Measurements from ENCODE around the gene TMEM94.
"Not testable (repeated sequence)": the region's sequence is repeated elsewhere in the genome, so short reads cannot be mapped to it uniquely, and the experiment has no call there.

Gene TMEM94

DNA sequence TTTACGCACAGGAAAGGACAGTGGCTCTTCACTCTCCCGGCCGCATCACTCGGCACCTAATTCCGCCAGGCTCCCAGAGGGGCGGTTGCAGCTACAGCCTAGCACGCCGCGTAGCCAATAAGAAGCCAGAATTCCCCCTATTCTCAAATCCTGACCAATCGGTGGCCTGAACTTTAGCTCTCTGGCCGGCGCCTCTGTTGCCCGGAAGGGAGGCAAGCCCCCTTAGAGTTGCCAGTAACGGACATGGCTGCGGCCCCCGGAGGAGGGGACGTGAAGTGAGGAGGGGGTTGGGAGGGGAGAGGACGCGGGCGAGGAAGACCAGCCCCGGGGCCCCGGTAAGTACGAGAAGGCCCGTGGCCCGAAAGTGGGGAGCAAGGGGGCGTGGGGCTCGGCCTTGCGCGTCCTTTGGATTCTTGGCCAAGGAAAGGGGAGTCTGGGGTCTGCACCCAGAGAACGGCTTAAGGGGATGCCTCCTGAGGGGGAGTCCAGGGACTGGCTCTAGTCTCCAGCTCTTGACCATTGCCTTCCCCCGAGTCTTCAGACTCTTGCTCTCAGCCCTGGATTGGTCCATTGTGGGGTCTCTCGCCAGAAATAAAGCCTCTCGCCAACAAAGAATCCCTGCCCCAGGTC lies at the start of gene TMEM94:
Gene TMEM94, plus strand, starts transcription at position 219 of the 630 bp plus-strand sequence. CDS start 15,271 bp downstream, outside the sequence.
- DNase-seq = peak; percentile 100

DNA sequence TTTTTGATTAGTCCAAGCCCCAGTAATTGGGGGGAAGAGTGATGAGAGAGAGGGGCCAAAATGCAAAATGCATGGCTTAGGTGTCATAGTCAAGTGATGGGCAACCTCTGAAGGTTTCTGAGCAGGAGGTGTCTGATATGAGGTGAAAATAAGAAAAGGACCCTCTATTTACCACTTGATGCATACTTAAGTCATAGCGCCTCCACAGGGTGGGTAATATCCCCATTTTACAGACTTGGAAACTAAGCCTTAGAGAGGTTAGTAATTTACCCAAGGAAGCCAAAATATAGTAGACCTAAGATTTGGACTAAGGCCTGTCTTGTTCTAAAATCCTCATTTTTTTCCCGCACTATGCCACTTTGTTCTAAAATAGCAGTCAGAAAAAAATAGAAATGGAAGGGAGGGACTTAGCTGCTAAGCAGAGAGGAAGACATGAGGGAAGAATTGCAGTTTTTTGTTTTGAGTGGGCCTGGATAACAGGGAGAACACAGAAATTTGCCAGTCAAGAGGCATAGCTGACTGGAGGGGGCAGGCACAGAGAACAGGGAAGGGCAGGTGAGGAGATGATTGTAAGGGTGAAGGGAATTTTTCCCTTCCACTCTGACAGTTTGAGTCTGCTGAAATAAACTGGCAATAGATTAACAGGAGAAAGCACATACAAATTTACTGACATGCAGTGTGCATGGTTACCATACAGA lies 48.6 kb upstream of the TMEM94 start:
- DNase-seq = no peak

DNA sequence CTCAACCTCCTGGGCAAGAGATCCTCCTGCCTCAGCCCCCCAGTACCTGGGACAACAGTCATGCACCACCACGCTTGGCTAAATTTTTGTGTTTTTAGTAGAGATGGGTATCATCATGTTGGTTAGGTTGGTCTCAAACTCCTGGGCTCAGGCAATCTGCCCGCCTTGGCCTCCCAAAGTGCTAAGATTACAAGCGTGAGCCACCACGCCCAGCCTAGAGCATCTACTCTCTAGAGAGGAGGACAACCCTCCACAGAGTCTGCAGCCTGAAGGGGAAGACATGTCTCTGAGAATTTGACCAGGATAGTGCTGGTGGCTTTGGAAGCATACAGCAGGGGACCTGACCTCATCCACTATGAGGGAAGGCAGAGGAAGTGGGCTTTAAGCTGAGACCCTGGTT lies 46.3 kb upstream of the TMEM94 start:
- DNase-seq = no peak

DNA sequence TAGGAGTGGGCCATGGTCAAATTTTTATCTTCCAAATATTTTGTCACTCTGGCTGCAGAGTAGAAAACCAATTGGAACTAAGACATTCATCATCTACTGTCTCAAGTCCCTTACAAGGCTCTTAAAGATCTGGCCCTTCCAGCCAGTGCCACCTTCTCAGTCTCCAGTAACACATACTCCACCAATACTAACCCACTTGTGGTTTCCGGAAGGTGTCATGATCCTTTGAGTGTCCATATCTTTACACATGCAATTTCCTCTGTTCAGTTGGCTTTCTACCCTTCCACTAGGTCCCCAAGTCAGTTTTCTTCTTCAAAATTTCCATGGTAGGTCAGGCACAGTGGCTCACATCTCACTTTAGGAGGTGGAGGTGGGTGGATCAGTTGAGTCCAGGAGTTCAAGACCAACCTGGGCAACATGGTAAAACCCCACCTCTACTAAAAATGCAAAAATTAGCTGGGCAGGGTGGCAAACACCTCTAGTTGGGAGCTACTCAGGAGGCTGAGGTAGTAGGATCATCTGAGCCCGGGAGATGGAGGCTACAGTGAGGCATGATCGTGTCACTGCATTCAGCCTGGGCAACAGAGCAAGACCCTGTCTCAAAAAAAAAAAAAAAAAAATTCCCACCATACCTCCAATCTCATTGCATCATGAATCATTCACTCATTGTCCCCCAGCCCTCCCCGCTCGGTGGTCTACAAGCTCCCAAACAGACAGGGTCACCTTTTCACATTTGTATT lies 44.9 kb upstream of the TMEM94 start:
- DNase-seq = no peak

DNA sequence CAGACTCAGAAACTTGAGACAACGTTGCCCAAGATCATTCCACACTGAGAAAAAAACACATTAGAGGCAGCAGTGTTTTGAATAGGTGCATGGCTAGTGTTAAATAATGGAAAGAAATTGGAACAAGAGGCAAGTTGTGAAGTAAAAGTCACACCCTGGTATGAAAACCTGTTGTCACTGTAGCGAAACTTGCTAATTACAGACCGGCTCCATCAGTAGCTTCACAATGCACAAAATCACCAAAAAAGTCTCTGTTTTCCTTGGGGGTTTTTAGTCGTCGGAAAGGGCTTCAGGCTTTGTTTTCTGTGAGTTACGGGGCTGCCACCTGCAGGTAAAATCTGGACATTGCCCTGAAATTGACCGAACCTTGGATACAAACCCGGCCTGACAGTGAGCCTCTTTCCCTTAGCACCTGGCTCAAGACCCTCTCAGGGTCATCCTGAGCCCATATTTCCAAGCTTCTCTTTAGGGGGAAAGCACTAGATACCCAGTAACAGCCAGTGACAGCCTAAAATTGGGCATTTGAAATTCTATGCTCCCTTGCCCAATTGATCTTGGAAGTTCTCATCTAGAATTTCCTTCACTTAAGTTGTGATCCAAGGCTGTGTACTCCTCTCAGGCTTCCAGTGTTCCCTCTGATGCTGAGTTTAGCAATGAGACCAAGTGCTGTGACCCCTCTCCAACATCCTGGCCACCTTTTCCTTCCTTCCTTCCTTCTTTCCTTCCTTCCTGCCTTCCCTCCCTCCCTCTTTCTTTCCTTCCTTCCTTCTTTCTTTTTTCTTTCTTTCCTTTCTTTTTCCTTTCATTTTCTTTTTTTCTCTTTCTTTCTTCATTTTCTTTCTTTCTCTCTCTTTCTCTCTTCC lies 43.7 kb upstream of the TMEM94 start:
- peak; percentile 78 for DNase-seq

GRCh38 chr17:75414488-75414887 lies 41.9 kb upstream of the TMEM94 start:
- DNase-seq = no peak

- no peak for DNase-seq
Observed at GRCh38 chr17:75416006-75416405, 40.4 kb upstream of the TMEM94 start.

- DNase-seq = no peak
Observed at GRCh38 chr17:75417054-75417580, 39.3 kb upstream of the TMEM94 start.

- DNase-seq = no peak
Observed at GRCh38 chr17:75418531-75418930, 37.9 kb upstream of the TMEM94 start.

GRCh38 chr17:75428543-75429469 lies 27.6 kb upstream of the TMEM94 start:
- DNase-seq = no peak

GRCh38 chr17:75430159-75430974 lies 26.1 kb upstream of the TMEM94 start:
- DNase-seq = no peak

DNA sequence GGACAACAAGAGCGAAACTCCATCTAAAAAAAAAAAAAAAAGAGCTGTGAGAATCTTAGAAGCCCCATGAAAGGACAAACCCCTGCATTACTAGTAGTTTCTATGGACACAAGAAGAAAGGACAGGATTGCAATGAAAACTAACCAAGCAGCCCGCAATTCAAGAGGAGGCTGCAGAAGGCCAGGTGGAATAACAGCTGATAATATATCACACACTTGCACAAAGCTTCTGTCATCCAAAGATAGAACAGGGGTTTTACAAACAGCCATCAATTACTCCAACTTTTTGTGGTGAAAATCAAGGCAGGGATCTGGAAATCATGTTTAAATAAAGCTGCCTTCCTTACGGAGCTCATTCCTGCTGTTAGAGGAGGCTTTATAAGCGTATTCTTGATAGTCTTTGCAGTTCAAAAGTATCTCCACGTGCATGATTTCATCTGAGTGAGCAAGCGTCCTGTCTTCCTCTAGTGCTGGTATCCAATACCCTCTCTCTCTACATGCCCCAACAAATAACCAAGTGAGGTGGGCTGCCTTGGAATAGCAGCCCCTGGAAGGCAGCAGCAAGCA lies 23.1 kb upstream of the TMEM94 start:
- no peak for DNase-seq

DNA sequence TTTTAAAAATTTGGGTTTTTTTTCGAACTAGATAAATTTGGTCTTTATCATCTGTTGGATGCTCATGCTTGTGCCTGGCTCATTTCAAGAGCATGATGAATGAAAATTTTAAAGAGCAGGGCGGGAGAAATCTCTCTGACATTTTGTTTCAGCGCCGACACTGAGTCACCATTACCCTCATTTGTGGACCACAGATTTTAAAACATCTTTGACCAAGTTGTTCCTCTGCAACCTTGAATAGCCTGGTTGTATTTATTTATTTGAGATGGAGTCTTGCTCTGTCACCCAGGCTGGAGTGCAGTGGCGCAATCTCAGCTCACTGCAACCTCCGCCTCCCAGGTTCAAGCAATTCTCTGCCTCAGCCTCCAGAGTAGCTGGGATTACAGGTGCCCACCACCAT lies 22.0 kb upstream of the TMEM94 start:
- not testable (repeated sequence) for DNase-seq

- not testable (repeated sequence) for DNase-seq
Observed at GRCh38 chr17:75437404-75437803, 19.0 kb upstream of the TMEM94 start.

DNA sequence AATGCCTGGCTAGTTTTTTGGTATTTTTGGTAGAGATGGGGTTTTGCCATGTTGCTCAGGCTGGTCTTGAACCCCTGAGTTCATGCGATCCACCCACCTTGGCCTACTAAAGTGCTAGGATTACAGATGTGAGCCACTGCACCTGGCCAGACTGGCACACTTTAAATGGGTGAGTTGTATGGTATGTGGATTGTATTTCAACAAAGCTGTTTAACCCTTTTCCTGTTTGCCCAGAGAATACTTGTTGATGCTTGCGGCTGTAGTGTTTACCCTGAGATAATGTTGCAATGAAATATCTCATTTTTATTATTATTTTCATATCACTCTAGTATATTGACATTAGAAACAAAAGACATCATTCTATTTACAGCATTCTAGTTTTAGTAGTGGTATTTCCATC lies 17.1 kb upstream of the TMEM94 start:
- no peak for DNase-seq

- DNase-seq = no peak
Observed at GRCh38 chr17:75440738-75441448, 15.5 kb upstream of the TMEM94 start.

DNA sequence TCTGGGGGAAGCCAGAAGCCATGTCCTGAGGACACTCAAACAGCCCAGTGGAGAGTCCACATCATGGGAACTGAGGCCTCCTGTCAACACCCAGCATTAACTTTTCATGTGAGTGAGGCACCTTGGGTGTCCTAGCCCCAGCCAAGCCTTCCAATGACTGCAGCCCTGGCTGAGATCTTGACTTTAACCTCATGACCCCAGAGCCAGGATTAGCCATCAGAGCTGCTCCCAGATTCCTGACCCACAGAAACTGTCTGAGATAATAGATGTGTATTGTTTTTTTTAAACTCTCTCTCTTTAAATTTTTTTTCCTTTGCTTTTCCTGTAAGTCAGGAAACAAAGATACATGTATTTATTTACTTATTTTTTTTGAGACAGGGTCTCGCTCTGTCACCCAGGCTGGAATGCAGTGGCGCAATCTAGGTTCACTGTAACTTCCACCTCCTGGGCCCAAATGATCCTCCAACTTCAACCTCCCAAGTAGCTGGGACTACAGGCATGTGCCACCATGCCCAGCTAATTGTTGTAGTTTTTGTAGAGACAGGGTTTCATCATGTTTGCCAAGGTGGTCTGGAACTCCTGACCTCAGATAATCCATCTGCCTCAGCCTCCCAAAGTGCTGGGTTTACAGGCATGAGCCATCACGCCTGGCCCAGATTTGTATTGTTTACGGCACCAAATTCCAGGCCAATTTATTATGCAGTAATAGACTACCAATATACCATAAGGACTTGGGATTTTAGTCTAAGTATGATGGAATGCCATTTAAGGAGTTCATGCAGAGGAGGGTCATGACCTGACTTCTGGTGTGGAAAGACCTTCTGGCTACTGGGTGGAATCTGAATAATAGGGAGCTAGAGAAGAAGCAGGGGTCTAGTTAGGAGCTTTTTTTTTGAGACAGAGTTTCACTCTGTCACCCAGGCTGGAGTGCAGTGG lies 14.0 kb upstream of the TMEM94 start:
- no peak for DNase-seq

- DNase-seq = no peak
Observed at GRCh38 chr17:75445296-75445695, 11.1 kb upstream of the TMEM94 start.
